K562 (cell line): ENCODE data around the gene FRK.

ENCODE experiments used
- EZH2 ChIP-seq: IDR thresholded peaks from 2 replicates; pipeline ENCODE4 v1.6.1; 2012; ENCODE audit warnings: low read depth, mild to moderate bottlenecking, inconsistent platforms, low read length, borderline replicate concordance
- FOXJ3 ChIP-seq: sonication (generic); formaldehyde crosslinking; IDR thresholded peaks from 2 replicates; pipeline ENCODE4 v1.4.0; 2020; ENCODE audit warnings: mild to moderate bottlenecking, missing genetic modification reagents
- MYNN ChIP-seq, 2 experiments: sonication (generic); formaldehyde crosslinking in 1 of 2; IDR thresholded peaks; 2 replicates each; pipeline versions ENCODE4 v1.5.0 to v1.6.1; 2016 to 2020; ENCODE audit warnings: antibody characterized with exemption in 1 of 2, missing genetic modification reagents in 1 of 2
- NR2F6 ChIP-seq: fragments of 450-650 bp; formaldehyde crosslinking; IDR thresholded peaks from 2 replicates; pipeline ENCODE4 v1.4.0; 2020; ENCODE audit warnings: mild to moderate bottlenecking
- POLR2A ChIP-seq: fragments of 450-650 bp; conservative IDR thresholded peaks from 2 replicates; pipeline ENCODE4 v1.6.1; 2016
- RCOR1 ChIP-seq, 2 experiments: IDR thresholded peaks; 2 replicates each; pipeline ENCODE4 v1.6.1; 2012; ENCODE audit warnings: low read depth in 2 of 2, low read length in 2 of 2, borderline replicate concordance in 1 of 2, improper control_type of control experiment in 1 of 2
- TF ChIP-seq, protein P1 (sequence below), 3 experiments: IDR thresholded peaks in 2 of 3; conservative IDR thresholded peaks in 1 of 3; 2 replicates each; pipeline ENCODE4 v1.5.1; 2011 to 2012; ENCODE audit warnings: low read length in 3 of 3, mild to moderate bottlenecking in 3 of 3, control low read depth in 2 of 3, improper control_type of control experiment in 1 of 3, inconsistent platforms in 1 of 3, low read depth in 1 of 3, mixed read lengths in 1 of 3, moderate library complexity in 1 of 3; ENCODE audit not compliant: insufficient read depth in 2 of 3

DNA sequence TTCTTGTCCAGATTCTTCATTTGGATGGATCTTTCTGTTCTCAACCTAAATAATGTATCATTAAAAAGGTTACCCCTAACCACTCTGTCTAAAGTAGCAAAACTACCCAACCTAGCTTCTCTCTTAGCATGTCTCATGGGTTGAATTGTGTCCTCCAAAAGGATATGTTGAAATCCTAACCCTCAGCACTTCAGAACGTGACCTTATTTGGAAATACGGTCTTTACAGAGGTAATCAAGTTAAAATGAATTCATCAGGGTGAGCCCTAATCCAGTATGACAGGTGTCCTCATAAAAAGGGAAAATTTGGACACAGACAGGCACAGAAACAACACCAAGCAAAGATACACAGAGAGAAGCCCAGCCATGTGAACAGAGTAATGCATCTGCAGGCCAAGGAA lies 6.1 kb upstream of the FRK start:
- TF ChIP-seq POLR2A = no peak
- no peak for TF ChIP-seq EZH2
- TF ChIP-seq FOXJ3 (CRISPR knock-in tag) = no peak
- TF ChIP-seq RCOR1 (IDR thresholded peaks at IDR 0.05; ENCODE audit: borderline replicate concordance in 1 of 2, low read depth in 2 of 2, low read length in 2 of 2) = no peak
- no peak for TF ChIP-seq MYNN (IDR thresholded peaks at IDR 0.05)
- TF ChIP-seq MYNN (CRISPR knock-in tag; IDR thresholded peaks at IDR 0.05) = no peak
- TF ChIP-seq, protein P1, sequence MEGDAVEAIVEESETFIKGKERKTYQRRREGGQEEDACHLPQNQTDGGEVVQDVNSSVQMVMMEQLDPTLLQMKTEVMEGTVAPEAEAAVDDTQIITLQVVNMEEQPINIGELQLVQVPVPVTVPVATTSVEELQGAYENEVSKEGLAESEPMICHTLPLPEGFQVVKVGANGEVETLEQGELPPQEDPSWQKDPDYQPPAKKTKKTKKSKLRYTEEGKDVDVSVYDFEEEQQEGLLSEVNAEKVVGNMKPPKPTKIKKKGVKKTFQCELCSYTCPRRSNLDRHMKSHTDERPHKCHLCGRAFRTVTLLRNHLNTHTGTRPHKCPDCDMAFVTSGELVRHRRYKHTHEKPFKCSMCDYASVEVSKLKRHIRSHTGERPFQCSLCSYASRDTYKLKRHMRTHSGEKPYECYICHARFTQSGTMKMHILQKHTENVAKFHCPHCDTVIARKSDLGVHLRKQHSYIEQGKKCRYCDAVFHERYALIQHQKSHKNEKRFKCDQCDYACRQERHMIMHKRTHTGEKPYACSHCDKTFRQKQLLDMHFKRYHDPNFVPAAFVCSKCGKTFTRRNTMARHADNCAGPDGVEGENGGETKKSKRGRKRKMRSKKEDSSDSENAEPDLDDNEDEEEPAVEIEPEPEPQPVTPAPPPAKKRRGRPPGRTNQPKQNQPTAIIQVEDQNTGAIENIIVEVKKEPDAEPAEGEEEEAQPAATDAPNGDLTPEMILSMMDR (IDR thresholded peaks at IDR 0.05 in 2 of 3, conservative IDR thresholded peaks at IDR 0.05 in 1 of 3; ENCODE audit: insufficient read depth in 2 of 3, low read depth in 1 of 3, low read length in 3 of 3) = no peak
- no peak for TF ChIP-seq NR2F6 (CRISPR knock-in tag)
